GM21619 (cell line): ENCODE data around the gene CDK5.
"Not testable (repeated sequence)": the region's sequence is repeated elsewhere in the genome, so short reads cannot be mapped to it uniquely, and the experiment has no call there.

ENCODE experiments used
- ATAC-seq: cut with Tn5 transposase; IDR thresholded peaks from one replicate; pipeline ENCODE4 v1.9.1; 2021; ENCODE audit not compliant: unreplicated experiment

CDK5 gene

GRCh38 chr7:151058781-151059366, 1.2 kb upstream of the CDK5 start:
- ATAC-seq = no peak

GRCh38 chr7:151057989-151058780, 488 bp upstream of the CDK5 start:
- peak; percentile 87 for ATAC-seq

GRCh38 chr7:151056666-151057505, 811 bp downstream of the CDK5 start:
- ATAC-seq = no peak

- no peak for ATAC-seq
Observed at GRCh38 chr7:151056283-151056665, 1.4 kb downstream of the CDK5 start.

- ATAC-seq = no peak
Observed at GRCh38 chr7:151053751-151054150, 3.9 kb downstream of the CDK5 start.

- no peak for ATAC-seq
Observed at GRCh38 chr7:151053096-151053495, 4.6 kb downstream of the CDK5 start.

GRCh38 chr7:151051108-151051507, 6.6 kb downstream of the CDK5 start:
- no peak for ATAC-seq

GRCh38 chr7:151048911-151049463, 8.7 kb downstream of the CDK5 start:
- no peak for ATAC-seq

GRCh38 chr7:151047976-151048815, 9.5 kb downstream of the CDK5 start, which contains the start of gene ASIC3:
Gene ASIC3 (plus strand): TSS chr7:151048531. CDS start chr7:151048886, 355 bp downstream.
- no peak for ATAC-seq

GRCh38 chr7:151046603-151047573, 10.8 kb downstream of the CDK5 start:
- no peak for ATAC-seq

GRCh38 chr7:151045967-151046366, 11.7 kb downstream of the CDK5 start:
- ATAC-seq = no peak

GRCh38 chr7:151045262-151045661, 12.4 kb downstream of the CDK5 start:
- ATAC-seq = no peak

- no peak for ATAC-seq
Observed at GRCh38 chr7:151043959-151044358, 13.7 kb downstream of the CDK5 start.

GRCh38 chr7:151043449-151043848, 14.2 kb downstream of the CDK5 start:
- not testable (repeated sequence) for ATAC-seq

GRCh38 chr7:151040616-151041375, 16.9 kb downstream of the CDK5 start:
- ATAC-seq = no peak

GRCh38 chr7:151039850-151040548, 17.7 kb downstream of the CDK5 start:
- ATAC-seq = no peak

GRCh38 chr7:151038951-151039849, 18.5 kb downstream of the CDK5 start:
- ATAC-seq = no peak
